KMS-11 (cell line): Measurements from ENCODE around the gene ITPRIP.

Experiments
- H2AFZ ChIP-seq: fragments of 200-600 bp; sonication (generic); 2 replicates; pipeline ENCODE4 v1.6.1; 2016; ENCODE audit warnings: antibody characterized with exemption, mixed run types, low read depth
- H3K27ac ChIP-seq: fragments of 200-600 bp; sonication (generic); 2 replicates; pipeline ENCODE4 v1.6.1; 2016; ENCODE audit warnings: mild to moderate bottlenecking, mixed run types
- H3K27me3 ChIP-seq: fragments of 200-600 bp; sonication (generic); 2 replicates; pipeline ENCODE4 v1.6.1; 2017; ENCODE audit warnings: mild to moderate bottlenecking, low read depth, mixed run types, moderate library complexity; ENCODE audit not compliant: insufficient read depth
- H3K36me3 ChIP-seq: fragments of 200-600 bp; sonication (generic); 2 replicates; pipeline ENCODE4 v1.6.1; 2017; ENCODE audit warnings: mild to moderate bottlenecking, mixed run types; ENCODE audit not compliant: insufficient read depth
- H3K4me1 ChIP-seq: fragments of 200-600 bp; sonication (generic); 2 replicates; pipeline ENCODE4 v1.6.1; 2016; ENCODE audit warnings: mild to moderate bottlenecking, low read depth, mixed run types; ENCODE audit not compliant: poor library complexity, severe bottlenecking
- H3K4me2 ChIP-seq: fragments of 200-600 bp; sonication (generic); 2 replicates; pipeline ENCODE4 v1.7.0; 2016; ENCODE audit warnings: mild to moderate bottlenecking, mixed run types
- H3K4me3 ChIP-seq: fragments of 200-600 bp; sonication (generic); IDR thresholded peaks from 2 replicates; pipeline ENCODE4 v1.6.1; 2017; ENCODE audit warnings: low read depth, low read length, mixed read lengths; ENCODE audit not compliant: insufficient read depth
- H3K79me2 ChIP-seq: fragments of 200-600 bp; sonication (generic); 2 replicates; pipeline ENCODE4 v1.6.1; 2016; ENCODE audit warnings: low read depth, mixed run types; ENCODE audit not compliant: insufficient read depth
- H3K9ac ChIP-seq: fragments of 200-600 bp; sonication (generic); 2 replicates; pipeline ENCODE4 v1.6.1; 2016; ENCODE audit warnings: mild to moderate bottlenecking, mixed run types
- H4K20me1 ChIP-seq: fragments of 200-600 bp; sonication (generic); 2 replicates; pipeline ENCODE4 v1.6.1; 2016; ENCODE audit warnings: mild to moderate bottlenecking, mixed run types; ENCODE audit not compliant: insufficient read depth
- CTCF ChIP-seq: fragments of 200-600 bp; sonication (generic); conservative IDR thresholded peaks from 2 replicates; pipeline ENCODE4 v1.6.1; 2017; ENCODE audit warnings: low read depth, mild to moderate bottlenecking, antibody characterized with exemption, low read length, moderate library complexity, mixed read lengths

The ITPRIP gene

GRCh38 chr10:104309980-104310978, 28.0 kb downstream of the ITPRIP start:
- H3K4me1 ChIP-seq: peaks cover 20% of the 10 kb centered on the region
- peaks cover 7% of the 10 kb centered on the region; the same call in 1 of the 2 replicates for H3K27me3 ChIP-seq
- TF ChIP-seq CTCF: no peak
- H3K36me3 ChIP-seq: no peaks in the 10 kb centered on the region
- no peak overlapping the region for H3K4me2 ChIP-seq
- H4K20me1 ChIP-seq: no peaks in the 10 kb centered on the region
- no peaks in the 10 kb centered on the region for H3K79me2 ChIP-seq
- H3K9ac ChIP-seq: no peak overlapping the region
- no peak overlapping the region for H3K4me3 ChIP-seq
- no peak overlapping the region for H2AFZ ChIP-seq
- no peak overlapping the region for H3K27ac ChIP-seq

GRCh38 chr10:104308439-104308903, 29.8 kb downstream of the ITPRIP start:
- Histone ChIP-seq H3K36me3 (no peaks in the 10 kb centered on the region), H3K4me1 (peaks cover 20% of the 10 kb centered on the region), H3K27ac (no peak overlapping the region), H3K9ac (no peak overlapping the region), H2AFZ (no peak overlapping the region), H3K27me3 (peaks cover 7% of the 10 kb centered on the region; the same call in 1 of the 2 replicates), H3K79me2 (no peaks in the 10 kb centered on the region), H3K4me3 (no peak overlapping the region), H3K4me2 (peak overlapping the region; percentile 74), H4K20me1 (no peaks in the 10 kb centered on the region)
- TF ChIP-seq CTCF: no peak

GRCh38 chr10:104307576-104308438, 30.5 kb downstream of the ITPRIP start:
- Histone ChIP-seq H3K4me1 (peaks cover 20% of the 10 kb centered on the region), H3K9ac (no peak overlapping the region), H2AFZ (no peak overlapping the region), H4K20me1 (no peaks in the 10 kb centered on the region), H3K4me3 (no peak overlapping the region), H3K36me3 (no peaks in the 10 kb centered on the region), H3K4me2 (peak overlapping the region; percentile 74), H3K27ac (no peak overlapping the region), H3K79me2 (no peaks in the 10 kb centered on the region), H3K27me3 (peaks cover 7% of the 10 kb centered on the region; the same call in 1 of the 2 replicates)
- TF ChIP-seq CTCF: no peak

GRCh38 chr10:104306897-104307296, 31.4 kb downstream of the ITPRIP start:
- no peak for TF ChIP-seq CTCF
- H3K4me2 ChIP-seq: no peak overlapping the region
- H2AFZ ChIP-seq: no peak overlapping the region
- peaks cover 7% of the 10 kb centered on the region; the same call in 1 of the 2 replicates for H3K27me3 ChIP-seq
- H3K9ac ChIP-seq: no peak overlapping the region
- no peak overlapping the region for H3K27ac ChIP-seq
- no peaks in the 10 kb centered on the region for H3K36me3 ChIP-seq
- no peaks in the 10 kb centered on the region for H3K79me2 ChIP-seq
- H3K4me3 ChIP-seq: no peak overlapping the region
- H3K4me1 ChIP-seq: peaks cover 20% of the 10 kb centered on the region
- H4K20me1 ChIP-seq: no peaks in the 10 kb centered on the region
